IPS DF 6.9 (cell line): ENCODE data around the gene GPC1.

Experiments
- DNase-seq: peaks from one replicate; pipeline ENCODE4 v3.0.0-alpha.2; 2013; ENCODE audit warnings: low read depth, low spot score
- H3K27ac ChIP-seq: one replicate; pipeline ENCODE4 v1.5.1; 2013; ENCODE audit warnings: low read length, control low read depth
- H3K27me3 ChIP-seq: 2 replicates; pipeline ENCODE4 v1.6.1; 2013; ENCODE audit warnings: mild to moderate bottlenecking, low read length; ENCODE audit not compliant: control insufficient read depth, insufficient read depth
- H3K36me3 ChIP-seq: 2 replicates; pipeline ENCODE4 v1.6.1; 2013; ENCODE audit warnings: low read length; ENCODE audit not compliant: control insufficient read depth, insufficient read depth
- H3K4me1 ChIP-seq: 2 replicates; pipeline ENCODE4 v1.6.1; 2013; ENCODE audit warnings: low read length; ENCODE audit not compliant: control insufficient read depth, insufficient read depth
- H3K4me3 ChIP-seq: 2 replicates; pipeline ENCODE4 v1.5.1; 2013; ENCODE audit warnings: mild to moderate bottlenecking, low read length
- H3K9me3 ChIP-seq: 2 replicates; pipeline ENCODE4 v1.6.1; 2013; ENCODE audit warnings: low read length, inconsistent platforms; ENCODE audit not compliant: control insufficient read depth, insufficient read depth
- WGBS: extraction: QIAGEN DNeasy Blood & Tissue Kit; methylation state at CpG from one replicate; pipeline ENCODE4 v1.1.7; 2013; ENCODE audit warnings: mixed read lengths, missing lambda C conversion rate; ENCODE audit not compliant: insufficient read length, insufficient coverage; 5-methylcytosine and 5-hydroxymethylcytosine counted together

The GPC1 gene

GRCh38 chr2:240413813-240414429 is 21.5 kb upstream of the GPC1 start:
- H3K27ac ChIP-seq = no peak overlapping the region
- no peaks in the 10 kb centered on the region; the same call in 1 of the 2 replicates for H3K4me1 ChIP-seq
- no peaks in the 10 kb centered on the region for H3K27me3 ChIP-seq
- H3K4me3 ChIP-seq = no peak overlapping the region
- H3K36me3 ChIP-seq = no peaks in the 10 kb centered on the region
- DNase-seq = no peak
- H3K9me3 ChIP-seq = no peaks in the 10 kb centered on the region
- WGBS = no CpG with 5 or more reads among the region's 4 CpGs

GRCh38 chr2:240416821-240417220 is 18.6 kb upstream of the GPC1 start:
- no peaks in the 10 kb centered on the region; the same call in 1 of the 2 replicates for H3K4me1 ChIP-seq
- H3K27ac ChIP-seq = no peak overlapping the region
- H3K36me3 ChIP-seq = no peaks in the 10 kb centered on the region
- DNase-seq = no peak
- H3K27me3 ChIP-seq = no peaks in the 10 kb centered on the region
- no peak overlapping the region for H3K4me3 ChIP-seq
- H3K9me3 ChIP-seq = 0 out of 2 replicates have a peak, but pooled peaks cover 3% of the 10 kb centered on the region
- no CpG with 5 or more reads among the region's 4 CpGs for WGBS

- H3K4me1 ChIP-seq = no peaks in the 10 kb centered on the region
- no peaks in the 10 kb centered on the region for H3K27me3 ChIP-seq
- 0 out of 2 replicates have a peak, but pooled peaks cover 3% of the 10 kb centered on the region for H3K9me3 ChIP-seq
- H3K4me3 ChIP-seq = no peak overlapping the region
- no peaks in the 10 kb centered on the region for H3K36me3 ChIP-seq
- whole genome bisulfite sequencing = no CpG with 5 or more reads among the region's 1 CpG
- no peak overlapping the region for H3K27ac ChIP-seq
- no peak for DNase-seq
Observed at GRCh38 chr2:240418311-240418710, 17.2 kb upstream of the GPC1 start.

- WGBS = no CpG with 5 or more reads among the region's 7 CpGs
- Histone ChIP-seq H3K4me1 (no peaks in the 10 kb centered on the region), H3K4me3 (no peak overlapping the region), H3K27me3 (no peaks in the 10 kb centered on the region), H3K9me3 (0 out of 2 replicates have a peak, but pooled peaks cover 3% of the 10 kb centered on the region), H3K36me3 (no peaks in the 10 kb centered on the region), H3K27ac (no peak overlapping the region)
- no peak for DNase-seq
Observed at GRCh38 chr2:240419271-240419670, 16.2 kb upstream of the GPC1 start.

- Histone ChIP-seq H3K4me1 (no peaks in the 10 kb centered on the region), H3K27ac (no peak overlapping the region), H3K4me3 (no peak overlapping the region), H3K9me3 (0 out of 2 replicates have a peak, but pooled peaks cover 3% of the 10 kb centered on the region), H3K36me3 (no peaks in the 10 kb centered on the region), H3K27me3 (no peaks in the 10 kb centered on the region)
- no CpG with 5 or more reads among the region's 2 CpGs for WGBS
- DNase-seq = no peak
Observed at GRCh38 chr2:240419723-240420122, 15.7 kb upstream of the GPC1 start.

GRCh38 chr2:240420206-240421104 is 15.0 kb upstream of the GPC1 start:
- no CpG with 5 or more reads among the region's 18 CpGs for WGBS

GRCh38 chr2:240421381-240421780 is 14.1 kb upstream of the GPC1 start:
- Histone ChIP-seq H3K27me3 (no peaks in the 10 kb centered on the region), H3K9me3 (0 out of 2 replicates have a peak, but pooled peaks cover 3% of the 10 kb centered on the region), H3K36me3 (no peaks in the 10 kb centered on the region), H3K4me1 (no peaks in the 10 kb centered on the region), H3K27ac (no peak overlapping the region), H3K4me3 (no peak overlapping the region)
- DNase-seq = no peak
- WGBS = no CpG with 5 or more reads among the region's 3 CpGs

More at GRCh38 chr2:240420206-240421104, 15.0 kb upstream of the GPC1 start:
- no peak overlapping the region for H3K27ac ChIP-seq
- no peaks in the 10 kb centered on the region for H3K36me3 ChIP-seq
- no peak for DNase-seq
- H3K4me3 ChIP-seq = no peak overlapping the region
- H3K9me3 ChIP-seq = 0 out of 2 replicates have a peak, but pooled peaks cover 3% of the 10 kb centered on the region
- no peaks in the 10 kb centered on the region for H3K27me3 ChIP-seq
- H3K4me1 ChIP-seq = no peaks in the 10 kb centered on the region

GRCh38 chr2:240422658-240423329 is 12.7 kb upstream of the GPC1 start:
- Histone ChIP-seq H3K9me3 (0 out of 2 replicates have a peak, but pooled peaks cover 3% of the 10 kb centered on the region), H3K27me3 (no peaks in the 10 kb centered on the region), H3K4me1 (no peaks in the 10 kb centered on the region), H3K27ac (no peak overlapping the region), H3K36me3 (no peaks in the 10 kb centered on the region), H3K4me3 (no peak overlapping the region)
- WGBS = no CpG with 5 or more reads among the region's 6 CpGs
- DNase-seq = no peak

GRCh38 chr2:240423788-240424191 is 11.7 kb upstream of the GPC1 start:
- no peak overlapping the region for H3K4me3 ChIP-seq
- H3K36me3 ChIP-seq = no peaks in the 10 kb centered on the region
- no peaks in the 10 kb centered on the region for H3K4me1 ChIP-seq
- H3K9me3 ChIP-seq = 0 out of 2 replicates have a peak, but pooled peaks cover 3% of the 10 kb centered on the region
- no peak overlapping the region for H3K27ac ChIP-seq
- no CpG with 5 or more reads among the region's 17 CpGs for WGBS
- DNase-seq = no peak
- H3K27me3 ChIP-seq = no peaks in the 10 kb centered on the region
